GM18909 (cell line): ENCODE measurements around the gene SUFU.
A peak's percentile ranks its signal among the peaks of the same experiment; 100 is the strongest.
"Not testable (repeated sequence)": the region's sequence is repeated elsewhere in the genome, so short reads cannot be mapped to it uniquely, and the experiment has no call there.

ENCODE experiments used
- ATAC-seq: cut with Tn5 transposase; IDR thresholded peaks from one replicate; pipeline ENCODE4 v1.9.1; 2021; ENCODE audit warnings: mild to moderate bottlenecking; ENCODE audit not compliant: unreplicated experiment, poor library complexity

SUFU gene

DNA sequence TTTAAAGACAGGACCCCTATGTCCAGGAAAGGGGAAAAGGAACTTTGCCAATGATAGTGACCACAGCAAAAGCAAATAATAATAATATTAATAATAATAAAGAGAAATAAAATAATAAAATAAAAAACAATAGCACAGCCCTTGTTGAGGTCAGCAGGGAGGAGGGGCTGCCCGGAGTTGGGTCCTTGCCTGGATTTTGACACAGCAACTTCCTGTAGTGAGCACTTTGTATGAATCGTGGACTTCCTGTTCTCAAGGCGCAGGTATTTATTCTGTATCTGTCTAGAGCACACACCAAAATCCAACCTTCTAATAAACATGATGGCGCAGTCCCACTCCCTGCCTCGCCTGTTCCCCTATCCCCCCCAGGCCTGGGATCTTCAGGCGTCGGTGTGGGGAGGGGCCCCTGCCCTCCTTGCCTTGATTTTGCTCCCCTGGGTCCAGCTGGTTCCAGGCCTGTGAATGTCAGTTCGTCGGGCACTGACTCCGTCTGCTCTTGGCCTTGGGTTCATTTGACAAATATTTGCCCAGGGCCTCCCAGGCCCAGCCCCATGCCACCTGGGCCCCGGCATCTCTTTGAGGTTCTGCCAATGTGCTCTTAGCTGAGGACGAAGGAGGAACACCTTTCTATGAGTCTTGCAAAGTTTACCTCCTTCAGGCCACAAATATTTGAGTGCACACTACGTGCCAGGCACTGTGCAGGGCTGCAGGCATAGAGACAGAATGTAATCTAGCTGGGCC is 154.4 kb downstream of the SUFU start:
- no peak for ATAC-seq

- ATAC-seq: no peak
Measured at GRCh38 chr10:102658802-102659201, 155.0 kb downstream of the SUFU start.

- ATAC-seq: peak; percentile 74
Measured at GRCh38 chr10:102660888-102661657, 157.3 kb downstream of the SUFU start.

DNA sequence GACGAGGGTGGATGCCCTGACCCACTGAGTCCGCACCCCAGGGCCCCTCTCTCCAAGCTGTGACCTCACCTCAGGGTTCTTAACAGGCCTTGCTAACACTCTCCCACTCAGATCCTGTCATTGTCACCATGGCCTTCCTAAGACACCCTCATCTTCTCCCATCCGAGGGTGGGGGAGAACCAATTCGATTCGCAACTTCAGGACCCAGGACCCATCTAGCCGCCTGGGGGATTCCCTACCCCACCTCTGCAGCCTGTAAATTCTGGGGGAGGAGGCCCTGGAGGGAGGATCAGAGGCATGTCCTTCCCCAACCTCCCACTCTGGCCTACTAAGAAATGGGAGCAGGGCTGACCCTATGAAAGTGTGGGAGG is 157.9 kb downstream of the SUFU start:
- ATAC-seq: peak; percentile 30

GRCh38 chr10:102665904-102666509 is 162.2 kb downstream of the SUFU start:
- no peak for ATAC-seq

GRCh38 chr10:102667411-102667810 is 163.6 kb downstream of the SUFU start:
- ATAC-seq: not testable (repeated sequence)

GRCh38 chr10:102668326-102669107 is 164.7 kb downstream of the SUFU start:
- ATAC-seq: no peak

GRCh38 chr10:102669206-102670064 is 165.7 kb downstream of the SUFU start:
- no peak for ATAC-seq

- ATAC-seq: no peak
Measured at GRCh38 chr10:102670065-102670670, 166.4 kb downstream of the SUFU start.

GRCh38 chr10:102670871-102671434 is 167.2 kb downstream of the SUFU start:
- no peak for ATAC-seq

- no peak for ATAC-seq
Measured at GRCh38 chr10:102673236-102673818, 169.6 kb downstream of the SUFU start.

DNA sequence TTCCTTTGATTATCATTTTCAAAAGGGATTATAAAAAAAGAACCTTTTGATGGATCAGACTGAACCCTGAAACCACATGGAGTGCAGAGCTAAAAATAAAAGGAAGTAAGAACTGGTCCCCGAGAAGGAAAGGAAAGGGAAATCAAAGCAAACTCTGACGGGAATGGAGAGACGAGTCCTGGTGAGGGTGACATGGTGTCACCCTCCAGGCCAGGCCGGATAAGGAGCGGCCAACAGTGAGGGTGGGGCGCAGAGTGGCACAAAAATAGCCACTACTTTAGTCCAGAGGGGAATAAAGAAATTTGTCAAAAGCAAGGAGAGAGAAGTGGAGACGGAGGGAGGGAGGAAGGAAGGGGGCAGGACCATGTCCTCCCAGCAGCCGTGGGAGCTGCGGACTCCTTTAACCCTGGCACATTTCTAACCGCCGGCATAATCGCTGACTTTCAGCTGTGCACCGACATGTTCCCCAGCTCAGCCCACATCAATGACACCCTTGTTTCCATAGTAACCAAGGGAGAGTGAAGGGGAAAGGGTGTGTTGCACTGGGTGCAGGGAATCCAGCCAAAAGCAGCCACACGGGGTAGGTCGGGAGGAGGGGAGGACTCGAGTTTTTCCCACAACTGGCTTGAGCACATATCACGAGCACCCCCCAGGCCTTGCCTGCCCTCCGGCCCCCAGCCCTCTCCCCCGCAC is 170.2 kb downstream of the SUFU start:
- no peak for ATAC-seq

GRCh38 chr10:102674566-102674965 is 170.8 kb downstream of the SUFU start:
- no peak for ATAC-seq

- no peak for ATAC-seq
Measured at GRCh38 chr10:102675011-102675665, 171.4 kb downstream of the SUFU start.

- ATAC-seq: no peak
Measured at GRCh38 chr10:102675666-102676533, 172.1 kb downstream of the SUFU start.

DNA sequence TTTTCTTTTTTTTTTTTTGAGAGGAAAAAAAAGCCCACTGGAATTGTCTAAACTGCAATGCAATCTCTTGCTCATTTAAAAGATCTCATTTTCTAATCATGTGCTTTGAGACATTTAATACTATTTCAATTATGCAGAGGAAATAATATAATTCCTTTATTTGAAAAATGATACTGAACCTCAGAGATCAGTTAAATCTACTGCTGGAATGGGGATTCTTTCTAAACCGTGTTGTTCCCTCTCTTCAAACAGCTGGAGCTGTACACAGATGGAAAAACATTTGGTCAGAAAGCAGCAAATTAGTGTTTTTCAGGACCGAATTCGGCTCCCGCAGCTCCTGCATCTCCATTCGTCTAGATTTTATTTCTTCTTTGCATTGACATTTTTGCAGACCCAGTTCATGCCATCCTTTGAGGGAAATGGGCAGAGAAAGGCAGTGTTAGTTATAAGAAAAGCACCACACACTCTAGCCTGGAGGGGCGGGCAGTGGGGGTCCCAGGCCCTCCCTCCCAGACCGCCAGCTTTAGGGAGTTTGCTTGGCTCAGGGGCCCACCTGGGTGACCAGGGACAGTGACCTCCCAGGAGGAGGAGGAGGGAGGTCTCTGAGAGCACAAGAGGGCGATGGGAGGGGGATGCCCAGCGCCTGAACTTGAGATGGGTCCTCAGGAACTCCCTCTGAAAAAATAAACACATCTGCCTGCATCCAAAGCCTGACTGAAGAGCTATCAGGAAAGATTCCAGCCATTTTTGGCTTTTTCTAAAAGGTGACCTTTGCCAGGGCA is 173.0 kb downstream of the SUFU start:
- ATAC-seq: no peak
